ENCODE data around the gene PREB.
A peak's percentile ranks its signal among the peaks of the same experiment; 100 is the strongest.
"Not testable (repeated sequence)": the region's sequence is repeated elsewhere in the genome, so short reads cannot be mapped to it uniquely, and the experiment has no call there.

PREB gene

DNA sequence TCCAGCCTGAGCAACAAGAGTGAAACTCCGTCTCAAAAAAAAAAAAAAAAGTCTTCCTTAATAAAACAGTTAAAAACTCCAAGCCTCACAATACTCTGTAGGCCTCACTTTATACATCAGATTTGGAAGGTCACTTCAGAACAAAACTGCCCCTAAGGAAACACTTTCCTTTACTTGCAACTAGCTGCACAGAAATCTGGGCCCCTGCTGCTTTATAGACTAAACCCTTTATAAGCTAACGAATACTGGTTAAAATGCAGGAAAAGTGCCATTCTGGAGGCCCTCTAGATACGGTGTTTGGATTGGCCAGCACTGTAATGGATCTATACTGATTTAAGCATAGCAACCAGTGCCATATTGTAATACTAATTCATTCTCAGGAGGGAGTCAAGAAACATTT is 9.3 kb downstream of the PREB start:
- DNase-seq, result no peak

DNA sequence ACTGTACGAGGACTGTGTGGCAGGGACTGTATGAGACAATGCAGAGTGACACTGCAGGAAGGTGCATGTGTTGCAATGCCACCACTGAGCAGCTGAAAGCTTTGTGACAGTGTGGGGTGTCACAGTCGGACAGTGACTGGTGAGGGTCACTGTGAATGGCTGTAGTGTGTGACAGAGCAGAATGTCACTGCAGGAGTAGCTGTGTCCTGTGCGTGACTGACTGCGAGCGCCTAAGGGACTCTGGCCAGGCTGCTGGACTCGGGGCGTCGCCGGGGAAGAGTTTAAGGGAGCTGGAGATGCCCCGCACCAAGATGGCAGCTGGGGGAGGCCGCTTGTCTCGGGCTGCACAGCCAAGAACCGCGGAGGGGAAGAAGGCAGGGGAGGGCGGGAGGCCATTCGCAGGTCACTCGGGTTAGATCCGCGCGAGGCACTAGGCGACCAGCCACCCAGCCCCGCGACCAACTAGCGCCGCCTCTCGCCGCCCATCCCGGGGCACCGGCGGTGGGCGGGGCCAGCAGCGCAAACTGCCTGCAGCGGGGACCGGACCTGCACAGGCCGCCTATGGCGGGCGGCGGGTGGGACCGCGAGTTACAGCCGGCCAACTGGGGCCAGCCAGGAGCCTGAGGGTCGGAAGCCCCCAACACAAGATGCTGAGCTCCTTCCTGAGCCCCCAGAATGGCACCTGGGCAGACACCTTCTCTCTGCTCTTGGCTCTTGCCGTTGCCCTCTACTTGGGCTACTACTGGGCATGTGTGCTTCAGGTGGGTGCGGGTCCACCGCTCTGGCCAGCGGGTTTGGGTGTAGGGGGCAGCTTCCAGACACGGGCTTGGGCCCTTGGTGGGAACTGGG is 10.9 kb downstream of the PREB start, which contains the start of gene ABHD1:
Gene ABHD1 (plus strand): TSS at position 514 of the 849 bp plus-strand sequence. CDS start 134 bp downstream, at position 648.
- DNase-seq, result peak; percentile 8

DNA sequence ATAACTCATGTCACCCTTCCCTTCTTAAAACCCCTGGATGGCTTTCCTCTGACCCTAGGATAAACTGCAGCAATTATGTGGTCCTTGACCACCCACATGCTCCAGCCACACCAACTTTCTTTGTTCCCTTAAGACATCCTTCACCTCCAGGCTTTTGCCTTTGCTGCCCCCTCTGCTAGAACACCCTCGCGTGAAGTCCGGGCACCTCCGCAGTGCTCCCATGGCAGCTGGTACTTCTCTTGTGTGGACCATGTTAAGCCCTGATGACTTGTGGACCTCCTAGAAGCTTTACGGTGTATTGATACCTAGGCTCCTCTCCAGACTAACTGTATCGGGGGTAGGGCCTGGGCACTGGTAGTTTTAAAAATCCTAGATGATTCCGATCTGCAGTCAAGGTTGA is 11.6 kb downstream of the PREB start:
- DNase-seq, result no peak

DNA sequence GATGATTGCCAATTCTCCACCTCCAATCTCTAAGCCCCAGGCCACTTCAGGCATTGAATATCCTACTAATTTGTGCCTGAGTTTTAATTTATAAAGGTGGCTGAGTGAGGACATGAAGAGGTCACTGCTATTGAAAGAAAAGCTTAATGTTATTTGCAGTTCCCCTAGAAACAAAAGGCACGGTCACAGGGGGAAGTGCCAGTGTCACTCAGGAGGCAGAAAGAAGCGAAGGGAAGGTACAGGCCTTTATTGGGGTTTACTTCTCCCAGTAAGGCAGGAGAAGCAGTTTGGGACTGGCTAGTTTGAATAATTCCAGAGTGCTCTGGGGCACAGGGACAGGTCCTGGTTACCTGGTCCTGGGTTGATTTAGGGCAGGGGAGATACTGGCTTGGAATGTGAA is 12.5 kb downstream of the PREB start:
- DNase-seq, result no peak

DNA sequence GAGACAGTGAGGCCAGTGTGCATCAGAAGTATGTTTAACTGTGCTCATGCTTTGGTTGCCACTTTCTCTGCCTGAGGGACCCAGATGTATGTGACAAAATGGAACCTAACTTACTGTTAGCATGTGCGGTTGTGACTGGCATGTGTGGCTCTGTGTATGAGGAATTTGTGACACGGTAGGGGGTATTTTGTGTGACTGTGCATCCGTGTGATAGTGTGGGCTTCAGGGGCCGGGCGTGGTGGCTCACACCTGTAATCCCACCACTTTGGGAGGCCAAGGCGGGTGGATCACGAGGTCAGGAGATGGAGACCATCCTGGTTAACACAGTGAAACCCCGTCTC is 15.1 kb downstream of the PREB start:
- DNase-seq, result not testable (repeated sequence)

DNA sequence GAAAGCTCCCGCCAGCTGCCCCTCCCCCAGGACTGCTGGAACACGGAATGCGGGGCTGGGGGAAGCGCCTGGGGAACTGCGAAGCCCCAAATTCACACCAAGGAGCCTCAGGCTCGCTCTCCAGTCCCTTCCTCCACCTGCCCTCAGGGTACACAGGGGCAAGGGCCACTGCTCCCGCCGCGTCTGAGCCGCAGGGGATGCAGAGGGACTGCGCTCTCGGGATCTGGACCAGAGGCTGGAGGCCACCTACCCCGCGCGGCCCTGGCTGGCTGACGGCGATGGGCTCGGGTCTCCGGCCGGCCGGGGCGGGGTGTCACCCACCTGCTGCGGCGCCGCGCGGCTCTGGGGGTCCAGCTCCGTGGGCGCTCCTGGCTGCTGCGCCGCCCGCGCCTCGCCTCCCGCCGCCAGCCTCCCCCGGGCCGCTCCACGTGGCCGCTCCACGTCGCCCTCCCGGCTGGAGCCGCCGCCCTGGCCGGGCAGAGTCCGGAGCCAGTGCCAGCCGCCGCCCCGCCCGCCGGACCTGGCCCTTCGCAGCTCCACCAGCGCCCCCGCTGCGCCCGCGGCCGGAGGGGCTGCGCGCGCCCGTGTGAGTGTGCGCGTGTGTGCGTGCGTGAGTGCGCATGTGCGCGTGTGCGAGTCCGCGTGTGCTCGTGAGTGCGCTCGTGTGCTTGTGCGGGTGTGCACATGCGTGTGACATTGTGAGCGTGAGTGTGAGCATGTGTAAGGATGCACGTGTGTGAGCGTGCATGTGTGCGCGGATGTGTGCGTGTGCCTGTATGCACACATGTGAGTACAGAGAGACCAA is 15.7 kb downstream of the PREB start, which contains the start of gene CGREF1:
Gene CGREF1 (minus strand): TSS at position 604 of the 805 bp plus-strand sequence. CDS start 14,762 bp downstream, outside the sequence.
- peak; percentile 42 for DNase-seq

DNA sequence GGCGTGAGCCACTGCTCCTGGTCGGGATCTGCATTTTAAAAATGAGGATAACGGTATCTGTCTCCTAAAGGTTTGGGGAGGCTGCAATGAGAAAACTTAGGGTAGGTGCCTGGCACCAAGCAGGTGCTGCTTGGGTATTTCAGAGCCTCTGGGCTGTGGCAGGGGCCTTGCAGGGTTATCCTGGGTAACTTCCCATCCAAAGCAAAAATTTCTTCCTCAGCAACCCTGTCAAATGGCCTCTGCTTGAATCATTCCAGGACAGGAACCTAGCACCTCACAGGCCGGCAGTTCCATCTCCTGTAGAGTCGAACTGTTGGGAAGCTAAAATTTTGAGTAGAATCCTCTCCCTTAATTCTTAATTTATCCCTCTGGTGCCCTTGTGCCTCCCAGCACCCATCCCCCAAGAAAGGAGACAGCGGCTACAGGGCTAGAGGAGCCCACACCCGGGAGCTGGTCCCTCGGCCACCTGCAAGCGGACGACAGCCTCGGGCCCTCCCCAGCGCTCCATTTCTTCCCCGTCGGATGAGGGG is 16.4 kb downstream of the PREB start:
- DNase-seq, result no peak

DNA sequence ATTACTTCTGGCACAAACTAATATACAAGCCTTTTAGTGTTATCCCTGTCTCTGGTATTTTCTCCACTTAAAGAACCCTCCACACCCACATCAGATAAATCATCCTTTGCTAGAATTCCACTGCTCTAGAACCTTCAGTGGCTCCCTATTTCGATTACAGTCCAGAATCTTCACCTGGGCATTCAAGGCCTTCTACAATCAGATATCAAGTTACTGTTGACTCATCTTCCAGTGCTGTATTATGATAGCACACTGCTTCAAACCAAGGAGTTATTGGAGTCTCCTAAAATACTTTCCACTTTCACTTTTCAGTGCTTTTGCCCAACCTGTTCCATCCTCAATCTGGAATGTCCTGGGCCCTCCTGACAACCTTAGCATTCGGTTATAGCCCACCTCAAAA is 18.9 kb downstream of the PREB start:
- no peak for DNase-seq

DNA sequence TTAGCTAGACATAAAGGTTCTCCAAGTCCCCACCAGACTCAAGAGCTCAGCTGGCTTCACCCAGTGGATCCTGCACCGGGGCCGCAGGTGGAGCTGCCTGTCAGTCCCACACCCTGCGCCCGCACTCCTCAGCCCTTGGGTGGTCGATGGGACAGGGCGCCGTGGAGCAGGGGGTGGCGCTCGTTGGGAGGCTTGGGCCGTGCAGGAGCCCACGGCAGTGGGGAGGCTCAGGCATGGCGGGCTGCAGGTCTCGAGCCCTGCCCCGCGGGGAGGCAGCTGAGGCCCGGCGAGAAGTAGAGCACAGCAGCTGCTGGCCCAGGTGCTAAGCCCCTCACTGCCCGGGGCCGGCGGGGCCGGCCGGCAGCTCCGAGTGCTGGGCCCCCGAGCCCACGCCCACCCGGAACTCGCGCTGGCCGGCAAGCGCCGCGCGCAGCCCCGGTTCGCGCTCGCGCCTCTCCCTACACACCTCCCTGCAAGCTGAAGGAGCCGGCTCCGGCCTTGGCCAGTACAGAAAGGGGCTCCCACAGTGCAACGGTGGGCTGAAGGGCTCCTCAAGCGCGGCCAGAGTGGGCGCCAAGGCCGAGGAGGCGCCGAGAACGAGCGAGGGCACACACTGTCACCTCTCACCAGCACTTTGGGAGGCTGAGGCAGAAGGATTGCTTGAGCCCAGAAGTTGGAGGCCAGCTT is 22.9 kb downstream of the PREB start:
- not testable (repeated sequence) for DNase-seq

DNA sequence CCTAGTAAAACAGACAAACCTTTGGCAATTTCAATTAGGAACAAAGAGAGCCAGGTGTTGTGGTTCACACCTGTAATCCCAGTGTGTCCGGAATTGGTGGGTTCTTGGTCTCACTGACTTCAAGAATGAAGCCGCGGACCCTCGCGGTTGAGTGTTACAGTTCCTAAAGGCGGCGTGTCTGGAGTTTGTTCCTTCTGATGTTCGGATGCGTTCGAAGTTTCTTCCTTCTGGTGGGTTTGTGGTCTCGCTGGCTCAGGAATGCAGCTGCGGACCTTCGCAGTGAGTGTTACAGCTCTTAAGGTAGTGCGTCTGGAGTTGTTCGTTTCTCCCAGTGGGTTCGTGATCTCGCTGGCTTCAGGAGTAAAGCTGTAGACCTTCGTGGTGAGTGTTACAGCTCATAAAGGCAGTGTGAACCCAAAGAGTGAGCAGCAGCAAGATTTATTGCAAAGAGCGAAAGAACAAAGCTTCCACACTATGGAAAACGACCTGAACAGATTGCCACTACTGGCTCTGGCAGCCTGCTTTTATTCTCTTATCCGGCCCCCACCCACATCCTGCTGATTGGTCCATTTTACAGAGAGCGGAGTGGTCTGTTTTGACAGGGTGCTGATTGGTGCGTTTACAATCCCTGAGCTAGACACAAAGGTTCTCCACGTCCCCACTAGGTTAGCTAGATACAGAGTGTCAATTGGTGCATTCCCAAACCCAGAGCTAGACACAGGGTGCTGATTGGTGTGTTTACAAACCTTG is 23.7 kb downstream of the PREB start:
- not testable (repeated sequence) for DNase-seq

DNA sequence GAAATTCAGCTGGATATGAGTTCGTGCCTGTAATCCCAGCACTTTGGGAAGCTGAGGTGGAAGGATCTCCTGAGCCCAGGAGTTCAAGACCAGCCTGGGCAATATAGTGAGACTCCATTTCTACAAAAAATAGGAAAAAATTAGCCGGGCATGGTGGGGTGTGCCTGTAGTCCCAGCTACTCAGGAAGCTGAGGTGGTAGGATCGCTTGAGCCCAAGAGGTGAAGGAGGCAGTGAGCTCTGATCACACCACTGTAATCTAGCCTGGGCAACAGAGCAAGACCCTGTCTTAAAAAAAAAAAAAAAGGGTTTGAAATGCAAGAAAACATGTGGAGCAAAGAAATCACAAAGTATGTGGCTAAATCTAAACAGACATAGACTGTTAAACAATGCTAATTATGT is 25.4 kb downstream of the PREB start:
- DNase-seq, result no peak

DNA sequence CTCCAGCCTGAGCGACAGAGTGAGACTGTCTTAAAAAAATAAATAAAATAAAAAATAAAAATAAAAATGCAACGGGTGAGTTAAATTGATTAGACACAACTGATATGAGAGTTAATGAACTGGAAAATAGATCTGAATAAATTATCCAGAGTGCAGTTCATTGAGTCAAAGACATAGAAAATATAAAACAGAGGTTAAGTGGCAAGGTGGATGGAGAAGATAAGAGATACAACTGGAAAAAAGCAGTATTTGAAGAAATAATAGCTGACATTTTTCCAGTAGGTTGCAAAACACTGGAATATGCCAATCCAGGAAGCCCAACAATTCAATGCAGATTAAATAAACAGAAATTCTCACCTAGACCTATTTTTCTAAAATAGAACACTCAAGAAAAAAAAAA is 26.2 kb downstream of the PREB start:
- no peak for DNase-seq

DNA sequence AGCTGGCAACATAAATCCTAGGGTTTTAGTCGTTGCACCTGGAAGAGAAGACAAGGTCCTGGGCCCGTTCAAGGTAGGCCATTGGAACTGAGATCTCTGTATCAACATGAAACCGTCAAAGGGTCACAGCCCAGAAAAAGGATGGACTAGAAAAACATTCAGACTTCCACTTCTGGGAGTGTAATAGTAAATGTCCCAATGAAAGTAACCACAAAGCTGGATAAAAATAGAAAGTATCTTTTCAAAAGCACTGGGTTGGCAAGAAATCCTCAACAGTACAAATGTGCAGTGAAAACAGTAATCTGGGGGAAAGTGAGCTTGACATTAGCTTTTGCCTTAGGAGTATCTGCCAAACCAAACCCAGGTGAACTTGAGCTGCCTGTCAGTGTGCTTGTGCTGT is 28.5 kb downstream of the PREB start:
- no peak for DNase-seq

DNA sequence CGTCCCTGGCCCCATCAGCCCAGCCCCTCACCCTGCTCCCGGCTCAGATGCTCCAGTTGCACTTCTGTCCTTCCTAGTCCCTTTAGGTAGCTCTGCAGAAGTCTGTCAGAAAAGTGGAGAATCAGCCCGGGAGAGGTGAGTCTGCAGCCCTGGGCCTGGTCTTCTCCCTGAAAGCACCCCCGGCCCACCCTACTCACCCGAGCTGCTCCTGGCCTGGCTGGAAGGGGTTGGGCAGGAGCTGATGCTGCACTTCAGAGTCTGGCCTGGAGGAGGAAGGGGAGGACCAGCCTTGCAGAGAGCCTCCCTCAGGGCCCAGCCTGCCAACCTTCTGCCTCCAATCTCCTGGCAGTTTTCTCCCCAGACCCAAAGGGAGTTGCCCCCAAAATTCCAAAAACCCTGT is 32.1 kb downstream of the PREB start:
- no peak for DNase-seq

DNA sequence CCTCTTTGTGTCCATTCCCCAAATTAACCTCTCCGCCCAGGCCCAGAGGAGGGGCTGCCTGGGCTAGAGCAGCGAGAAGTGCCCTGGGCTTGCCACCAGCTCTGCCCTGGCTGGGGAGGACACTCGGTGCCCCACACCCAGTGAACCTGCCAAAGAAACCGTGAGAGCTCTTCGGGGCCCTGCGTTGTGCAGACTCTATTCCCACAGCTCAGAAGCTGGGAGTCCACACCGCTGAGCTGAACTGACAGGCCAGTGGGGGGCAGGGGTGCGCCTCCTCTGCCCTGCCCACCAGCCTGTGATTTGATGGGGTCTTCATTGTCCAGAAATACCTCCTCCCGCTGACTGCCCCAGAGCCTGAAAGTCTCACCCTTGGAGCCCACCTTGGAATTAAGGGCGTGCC is 34.4 kb downstream of the PREB start:
- no peak for DNase-seq

DNA sequence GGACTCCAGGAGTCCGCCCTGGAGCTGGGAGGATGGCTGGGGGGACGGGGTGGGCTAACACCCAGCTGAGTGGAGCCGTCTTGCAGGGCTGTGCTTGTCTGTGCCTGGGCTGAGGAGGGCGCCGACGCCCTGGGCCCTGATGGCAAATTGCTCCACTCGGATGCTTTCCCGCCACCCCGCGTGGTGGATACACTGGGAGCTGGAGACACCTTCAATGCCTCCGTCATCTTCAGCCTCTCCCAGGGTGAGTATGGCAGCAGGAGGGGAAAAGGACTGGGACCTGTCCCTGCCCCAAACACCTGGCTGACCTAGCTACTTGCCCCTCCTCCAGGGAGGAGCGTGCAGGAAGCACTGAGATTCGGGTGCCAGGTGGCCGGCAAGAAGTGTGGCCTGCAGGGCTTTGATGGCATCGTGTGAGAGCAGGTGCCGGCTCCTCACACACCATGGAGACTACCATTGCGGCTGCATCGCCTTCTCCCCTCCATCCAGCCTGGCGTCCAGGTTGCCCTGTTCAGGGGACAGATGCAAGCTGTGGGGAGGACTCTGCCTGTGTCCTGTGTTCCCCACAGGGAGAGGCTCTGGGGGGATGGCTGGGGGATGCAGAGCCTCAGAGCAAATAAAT is 35.0 kb downstream of the PREB start:
- DNase-seq, result no peak

DNA sequence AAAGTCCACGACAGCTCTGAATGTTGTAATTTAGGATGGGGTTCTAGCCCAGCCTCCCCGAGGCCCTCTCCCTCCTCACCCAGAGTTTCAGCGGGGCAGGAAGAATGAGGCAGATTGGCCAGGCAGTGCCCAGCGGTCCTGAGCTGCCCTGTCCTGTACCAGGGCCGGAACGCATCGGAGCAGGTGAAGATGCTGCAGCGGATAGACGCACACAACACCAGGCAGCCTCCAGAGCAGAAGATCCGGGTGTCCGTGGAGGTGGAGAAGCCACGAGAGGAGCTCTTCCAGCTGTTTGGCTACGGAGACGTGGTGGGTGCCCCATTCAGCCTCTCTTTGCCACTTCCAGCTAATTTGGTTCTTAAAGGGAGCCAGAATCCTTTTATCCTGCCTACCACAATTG is 37.1 kb downstream of the PREB start:
- no peak for DNase-seq

DNA sequence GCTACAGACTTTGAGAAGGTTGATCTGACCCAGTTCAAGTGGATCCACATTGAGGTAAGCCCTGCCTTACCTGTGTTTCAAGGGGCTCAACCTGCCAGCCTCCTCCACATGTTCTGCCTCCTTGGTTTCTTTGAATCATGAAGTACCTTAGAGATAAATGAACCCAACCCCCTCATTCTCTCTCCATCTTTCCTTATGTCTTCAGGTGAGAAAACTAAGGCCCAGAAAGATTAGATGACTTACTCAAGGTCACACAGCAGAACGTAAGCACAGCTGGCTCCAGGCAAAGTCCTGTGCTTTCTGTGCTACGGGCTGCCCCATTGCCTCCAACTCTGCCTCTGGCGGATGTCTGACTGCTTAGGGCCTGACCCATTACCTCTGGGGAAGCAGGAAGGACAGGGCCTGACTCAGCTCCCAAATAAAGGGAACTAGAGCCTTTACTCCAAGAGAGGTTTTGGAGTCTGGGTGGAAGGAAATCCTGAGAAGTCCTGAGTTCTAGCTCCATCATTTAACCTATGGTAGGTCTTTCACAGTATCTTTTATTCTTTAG is 37.6 kb downstream of the PREB start:
- DNase-seq, result no peak

DNA sequence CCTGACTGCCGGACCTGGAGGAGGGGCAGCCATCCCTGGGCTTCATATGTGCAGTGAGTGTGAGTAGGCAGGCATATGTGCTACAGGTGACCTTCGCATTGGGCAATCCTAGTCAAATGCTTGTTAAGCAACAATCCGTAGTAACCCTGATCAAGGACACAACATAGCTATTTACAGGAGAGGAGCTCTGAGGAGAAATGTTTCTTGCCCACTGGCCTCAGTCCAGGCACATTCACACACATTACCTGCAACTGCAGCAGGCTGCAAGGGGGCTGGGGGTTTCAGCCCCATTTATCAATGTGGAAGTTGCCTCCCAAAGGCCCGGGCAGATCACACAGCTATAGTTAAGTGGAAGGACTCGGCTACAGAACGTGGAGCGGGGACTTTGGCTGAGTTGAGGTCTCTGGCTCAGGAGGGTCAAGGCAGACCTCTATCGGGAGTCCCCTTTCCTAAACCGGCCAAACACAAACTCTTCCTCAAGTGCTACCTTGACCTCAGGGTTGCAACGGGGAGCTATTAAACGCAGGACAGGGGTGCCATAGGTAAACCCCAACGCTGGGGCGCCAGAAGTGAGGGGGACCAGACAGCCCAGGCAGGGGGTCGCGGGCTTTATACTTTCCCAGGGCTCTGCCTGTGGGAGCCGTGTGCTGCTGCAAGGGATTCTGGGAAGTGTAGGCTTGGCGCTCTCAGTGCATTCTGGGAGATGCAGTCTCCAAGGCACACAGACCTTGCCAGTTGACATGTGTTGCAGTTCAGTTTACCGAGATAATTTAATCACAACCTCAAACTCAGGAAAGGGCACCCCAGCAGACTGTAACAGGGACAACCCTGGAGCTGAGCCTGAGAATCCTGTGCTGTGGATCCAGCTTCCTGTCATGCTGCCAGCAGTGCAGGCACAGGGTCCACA is 38.4 kb downstream of the PREB start:
- peak; percentile 39 for DNase-seq

DNA sequence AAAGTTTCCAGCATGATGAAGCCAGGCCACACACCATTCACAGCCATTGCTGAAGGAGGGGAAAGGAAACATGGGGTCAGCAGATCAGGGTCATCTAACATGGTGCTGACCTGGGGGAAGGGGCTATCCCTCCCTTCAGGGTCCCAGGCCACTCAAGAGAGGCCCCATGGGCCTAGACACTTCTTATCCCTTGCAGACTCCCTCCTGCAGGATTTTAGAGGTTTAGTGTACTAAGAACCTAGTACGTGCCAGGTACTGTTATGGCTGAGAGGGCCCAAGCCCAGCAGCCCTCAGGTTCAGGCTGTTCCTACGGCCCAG is 39.0 kb downstream of the PREB start:
- no peak for DNase-seq
